Epithelial cell of proximal tubule (primary cell): Measurements from ENCODE around the gene SMAP1. TPM values are rescaled to one million over a fixed set of nuclear protein-coding genes. Genes with fewer than 3 reads are reported as not detected.

Source experiments
- DNase-seq: peaks from one replicate; pipeline ENCODE4 v3.0.0-alpha.2; 2011; ENCODE audit warnings: low read depth
- H3K4me3 ChIP-seq: 2 replicates; pipeline ENCODE4 v1.5.1; 2011; ENCODE audit warnings: low read depth, mild to moderate bottlenecking, low read length
- CTCF ChIP-seq: conservative IDR thresholded peaks from 2 replicates; pipeline ENCODE4 v1.5.1; 2012; ENCODE audit warnings: low read depth, mild to moderate bottlenecking, low read length
- total RNA-seq: library from RNA; depleted of rRNA; stranded (reverse); fragments of >200 nt; gene quantifications from 2 replicates; pipeline ENCODE4 v1.2.3, GENCODE V29; 2015

The SMAP1 gene
- total RNA-seq, 1 donor from 2014 or later: 24.7 TPM

GRCh38 chr6:70879496-70879895 is 211.8 kb downstream of the SMAP1 start:
- H3K4me3 ChIP-seq: no peak overlapping the region
- no peak for TF ChIP-seq CTCF
- no peak for DNase-seq

- H3K4me3 ChIP-seq: no peak overlapping the region
- peak; percentile 84 for TF ChIP-seq CTCF
- DNase-seq: no peak
These were observed 216.6 kb downstream of the SMAP1 start for GRCh38 chr6:70884074-70884983.

- no peak for DNase-seq
- H3K4me3 ChIP-seq: no peak overlapping the region
- no peak for TF ChIP-seq CTCF
These were observed 218.4 kb downstream of the SMAP1 start for GRCh38 chr6:70886071-70886470.

GRCh38 chr6:70886661-70887060 is 219.0 kb downstream of the SMAP1 start:
- H3K4me3 ChIP-seq: no peak overlapping the region
- no peak for TF ChIP-seq CTCF
- no peak for DNase-seq

GRCh38 chr6:70889270-70889669 is 221.6 kb downstream of the SMAP1 start:
- no peak for TF ChIP-seq CTCF
- H3K4me3 ChIP-seq: no peak overlapping the region
- no peak for DNase-seq

- TF ChIP-seq CTCF: no peak
- DNase-seq: no peak
- H3K4me3 ChIP-seq: no peak overlapping the region
These were observed 226.3 kb downstream of the SMAP1 start for GRCh38 chr6:70894001-70894400.

- no peak overlapping the region for H3K4me3 ChIP-seq
- TF ChIP-seq CTCF: no peak
- DNase-seq: no peak
These were observed 232.4 kb downstream of the SMAP1 start for GRCh38 chr6:70900047-70900446.
